SH-SY5Y (cell line): Measurements from ENCODE around the gene MSL3B.

ENCODE experiments used
- GATA2 ChIP-seq: IDR thresholded peaks from 2 replicates; pipeline ENCODE4 v1.6.1; 2011; ENCODE audit warnings: mild to moderate bottlenecking, low read depth, low read length
- GATA3 ChIP-seq: IDR thresholded peaks from 2 replicates; pipeline ENCODE4 v1.6.1; 2011; ENCODE audit warnings: low read depth, mild to moderate bottlenecking, low read length, moderate library complexity

DNA sequence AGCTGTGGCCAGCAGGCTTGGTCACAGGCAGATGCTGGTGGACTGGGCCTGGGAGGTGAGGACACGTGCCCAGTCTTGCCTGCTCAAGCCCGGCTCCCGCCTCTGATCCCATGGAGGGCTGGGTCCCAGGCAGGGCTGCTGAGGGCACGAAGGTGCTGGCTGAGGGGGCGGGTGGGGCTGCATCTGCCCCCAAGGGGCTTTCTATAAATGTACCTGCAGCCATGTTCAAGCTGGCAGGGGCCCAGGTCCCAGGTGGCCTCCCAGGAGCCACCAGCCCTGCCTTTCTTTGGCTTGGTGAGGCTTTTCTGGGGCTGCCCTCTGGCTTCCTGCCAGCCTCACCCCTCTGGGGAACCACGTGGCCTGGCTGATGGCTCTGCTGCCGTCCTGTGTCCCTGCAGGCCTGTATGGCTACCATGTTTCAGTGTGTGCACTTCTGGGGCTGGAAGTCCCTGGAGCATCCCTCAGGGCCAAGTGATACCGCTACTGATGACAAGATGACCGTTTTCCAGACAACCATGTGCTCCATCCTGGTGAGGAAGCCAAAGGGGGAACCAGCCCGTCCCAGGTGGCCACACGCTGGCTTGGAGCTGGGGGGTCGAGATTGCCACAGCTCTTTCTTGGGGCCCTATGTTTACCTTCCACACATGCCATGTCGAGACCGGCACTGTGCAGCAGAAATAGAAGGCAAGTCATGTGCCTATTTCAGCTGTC lies 37.0 kb downstream of the MSL3B start:
- TF ChIP-seq GATA2 (no peak), GATA3 (no peak)
